GM21529 (cell line): Measurements from ENCODE around the gene CCHCR1.

Experiments used
- ATAC-seq: cut with Tn5 transposase; IDR thresholded peaks from one replicate; pipeline ENCODE4 v1.9.1; 2021; ENCODE audit not compliant: unreplicated experiment

The CCHCR1 gene

GRCh38 chr6:31132806-31133205, 24.8 kb downstream of the CCHCR1 start:
- ATAC-seq, result no peak

GRCh38 chr6:31131595-31131994, 26.0 kb downstream of the CCHCR1 start:
- no peak for ATAC-seq

GRCh38 chr6:31130751-31131150, 26.9 kb downstream of the CCHCR1 start:
- no peak for ATAC-seq

DNA sequence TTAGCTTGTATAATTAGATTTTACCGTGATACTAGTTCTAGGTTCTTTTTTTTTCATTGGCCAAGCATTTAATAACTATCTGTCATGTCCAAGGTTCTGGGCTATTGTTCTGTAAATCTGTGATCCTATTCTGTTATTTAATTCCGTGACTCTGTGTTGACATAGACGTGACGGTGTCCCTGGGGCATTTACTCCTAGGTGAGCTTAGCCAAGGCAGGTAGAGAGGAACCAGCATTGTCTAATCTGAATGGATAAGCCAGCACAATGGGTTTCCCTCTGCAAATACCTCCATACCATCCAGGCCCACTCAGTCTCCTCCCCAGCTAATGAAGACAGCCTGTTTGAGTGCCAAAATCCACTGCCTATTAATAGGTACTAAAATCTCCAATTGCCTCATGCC, 28.5 kb downstream of the CCHCR1 start:
- ATAC-seq, result no peak

DNA sequence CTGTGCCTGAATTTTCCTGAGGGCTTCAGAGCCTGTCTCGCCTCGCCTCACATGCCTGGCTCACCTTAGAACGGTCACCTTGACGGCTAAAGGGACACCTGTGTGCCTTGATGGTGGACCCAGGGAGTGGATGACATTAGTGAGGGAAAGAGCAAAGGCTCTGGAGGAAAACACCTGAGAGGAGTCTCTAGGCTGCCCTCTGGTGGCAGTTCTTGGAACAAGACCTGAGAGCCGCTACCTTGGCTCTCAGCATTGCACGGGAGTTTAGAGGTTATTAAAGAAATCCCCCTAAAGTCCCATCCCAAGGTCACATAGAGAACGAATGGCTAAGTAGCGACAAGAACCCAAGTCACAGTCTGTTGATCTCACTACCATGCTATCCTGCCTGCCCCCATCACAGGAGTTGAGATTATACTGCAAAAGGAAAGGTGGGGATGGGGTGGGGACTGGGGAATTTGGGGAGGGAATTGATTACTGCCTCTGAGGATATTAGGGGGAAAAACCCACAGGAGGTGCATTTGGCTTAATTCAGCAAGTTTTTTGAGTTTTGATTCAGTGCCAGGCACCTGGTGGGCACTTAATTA, 29.4 kb downstream of the CCHCR1 start:
- ATAC-seq, result no peak

DNA sequence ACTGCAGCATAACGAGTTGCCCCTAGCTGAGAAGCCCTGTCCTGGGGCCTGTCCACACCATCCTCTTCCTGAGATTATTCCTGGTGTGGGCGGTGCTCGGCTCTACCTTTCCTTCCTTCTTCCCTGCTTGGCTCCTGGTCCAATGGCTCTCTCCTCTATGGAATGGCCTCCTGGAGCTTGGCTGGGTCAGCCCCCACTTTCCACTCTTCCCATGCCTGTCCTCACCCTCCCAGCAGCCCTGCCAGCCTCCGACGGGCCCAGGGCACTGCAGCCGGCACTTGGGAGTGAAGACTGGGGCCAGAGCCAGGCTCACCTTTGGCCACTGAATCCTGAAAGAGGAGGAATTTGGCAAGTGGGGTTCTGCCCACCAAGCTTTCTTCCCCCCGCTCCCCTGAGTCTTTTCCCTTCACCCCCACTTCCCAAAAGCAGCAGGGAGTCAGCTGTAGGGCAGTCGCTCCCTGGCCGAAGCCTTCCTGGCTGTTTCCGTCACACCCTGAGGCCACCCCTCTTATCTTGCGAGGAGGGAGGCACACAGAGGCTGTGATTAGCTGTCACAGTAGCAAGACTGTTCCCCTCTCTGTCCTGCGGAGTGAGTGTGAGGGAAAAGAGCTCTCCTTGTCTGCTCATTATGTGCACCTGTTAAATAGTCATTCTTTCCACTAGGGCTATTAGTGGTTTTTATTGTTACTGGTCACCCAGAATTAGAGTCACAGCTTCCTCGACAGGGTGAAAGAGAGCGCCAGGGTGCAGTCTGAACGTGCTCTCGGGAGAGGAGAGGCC, 31.0 kb downstream of the CCHCR1 start:
- ATAC-seq, result no peak

DNA sequence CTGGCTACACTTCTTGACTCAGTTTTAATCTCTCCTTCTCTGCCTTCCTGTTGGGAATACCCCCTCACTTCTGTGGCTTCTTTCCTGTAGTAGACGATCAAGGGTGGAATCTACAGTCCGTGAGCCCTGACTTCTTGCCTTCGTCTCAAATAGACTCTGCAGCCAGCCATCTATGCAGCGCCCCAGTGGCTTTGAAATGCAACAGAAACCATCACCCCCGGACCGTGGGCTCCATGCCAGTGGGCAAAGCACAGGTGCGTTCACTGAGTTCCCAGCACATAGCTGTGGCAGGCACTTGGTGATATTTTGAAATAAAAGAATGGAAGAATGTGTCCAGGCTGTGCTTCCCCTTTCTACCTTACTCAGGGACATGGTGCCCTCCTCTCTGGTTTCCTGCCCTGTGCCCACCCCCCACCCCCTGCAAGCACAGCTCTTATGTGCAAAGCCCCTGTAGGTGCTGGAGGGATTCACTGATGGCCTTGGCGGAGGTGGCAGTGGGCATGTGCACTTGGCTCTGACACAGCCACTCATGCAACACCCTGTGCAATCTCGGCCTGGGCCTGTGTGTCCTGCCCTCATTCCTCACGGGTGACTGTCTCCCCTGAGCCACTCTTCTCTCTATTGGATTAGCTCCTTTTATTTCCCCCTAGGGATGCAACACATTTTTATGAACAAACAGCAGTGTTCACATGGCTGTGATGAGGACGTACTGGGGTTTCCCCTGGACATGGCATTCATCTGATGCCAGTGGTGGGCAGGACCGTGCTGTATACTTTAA, 31.8 kb downstream of the CCHCR1 start:
- no peak for ATAC-seq

DNA sequence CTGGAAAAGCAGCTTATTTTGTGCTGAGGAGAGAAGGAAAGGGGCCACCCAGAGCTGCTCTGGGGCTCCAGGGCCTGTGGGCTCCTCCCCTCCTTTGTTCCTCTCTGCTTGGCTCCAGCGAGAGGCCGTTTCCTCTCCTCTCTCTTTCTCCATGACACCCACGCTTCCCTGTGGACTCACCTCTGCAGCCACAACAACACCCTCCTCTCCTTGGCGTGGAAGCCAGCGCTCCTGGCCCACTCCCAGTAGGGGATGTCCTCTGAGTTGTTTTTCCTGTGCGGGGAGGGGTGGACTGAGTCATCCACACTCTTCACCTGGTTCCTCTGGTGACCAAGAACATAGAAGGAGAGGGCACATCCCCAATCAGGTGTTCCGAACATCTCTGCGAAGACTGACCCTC, 32.4 kb downstream of the CCHCR1 start:
- ATAC-seq, result no peak

DNA sequence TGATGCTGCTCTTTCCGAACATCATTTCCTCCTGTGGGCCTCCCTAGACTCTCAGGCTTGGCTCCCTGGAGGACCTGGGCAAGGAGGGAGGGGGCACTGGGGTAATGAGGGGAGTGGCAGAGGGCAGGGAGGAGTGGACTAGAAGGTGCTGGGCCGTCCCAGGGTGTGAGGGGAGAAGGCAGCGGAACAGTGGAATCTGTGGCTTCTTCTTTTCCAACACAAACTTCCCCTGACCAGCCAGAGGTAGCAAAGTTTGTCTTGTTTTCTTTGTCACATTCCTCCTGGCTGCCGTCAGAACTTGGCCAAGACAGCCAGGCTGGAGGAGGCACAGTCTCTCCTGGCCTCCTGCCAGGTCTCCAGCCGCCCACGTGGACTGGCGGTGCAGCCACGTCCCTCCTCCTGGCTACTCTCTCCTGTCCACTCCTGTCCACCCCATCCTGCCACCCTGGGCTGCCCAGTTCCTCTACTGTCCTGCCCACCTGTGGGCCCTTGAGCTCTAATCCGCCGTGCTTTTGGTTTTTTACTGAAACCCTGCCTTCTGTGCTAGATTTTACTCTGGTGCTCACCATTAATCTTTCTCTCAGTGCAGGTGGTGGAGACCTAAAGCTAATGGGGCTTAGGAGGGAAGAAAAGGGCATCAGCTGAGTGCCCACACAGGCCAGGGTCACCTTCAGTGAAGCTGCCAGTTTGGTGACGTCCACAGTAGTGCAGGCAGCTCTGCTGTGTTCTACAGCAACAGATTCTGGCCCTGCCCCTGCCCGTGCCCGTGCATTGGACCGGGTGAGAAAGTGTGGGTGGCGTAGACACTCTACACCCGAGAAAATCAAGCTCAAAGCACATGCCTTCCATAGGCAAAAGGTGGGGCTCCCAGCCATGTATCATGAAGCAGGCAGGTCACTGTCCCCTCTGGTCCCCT, 34.6 kb downstream of the CCHCR1 start:
- no peak for ATAC-seq

DNA sequence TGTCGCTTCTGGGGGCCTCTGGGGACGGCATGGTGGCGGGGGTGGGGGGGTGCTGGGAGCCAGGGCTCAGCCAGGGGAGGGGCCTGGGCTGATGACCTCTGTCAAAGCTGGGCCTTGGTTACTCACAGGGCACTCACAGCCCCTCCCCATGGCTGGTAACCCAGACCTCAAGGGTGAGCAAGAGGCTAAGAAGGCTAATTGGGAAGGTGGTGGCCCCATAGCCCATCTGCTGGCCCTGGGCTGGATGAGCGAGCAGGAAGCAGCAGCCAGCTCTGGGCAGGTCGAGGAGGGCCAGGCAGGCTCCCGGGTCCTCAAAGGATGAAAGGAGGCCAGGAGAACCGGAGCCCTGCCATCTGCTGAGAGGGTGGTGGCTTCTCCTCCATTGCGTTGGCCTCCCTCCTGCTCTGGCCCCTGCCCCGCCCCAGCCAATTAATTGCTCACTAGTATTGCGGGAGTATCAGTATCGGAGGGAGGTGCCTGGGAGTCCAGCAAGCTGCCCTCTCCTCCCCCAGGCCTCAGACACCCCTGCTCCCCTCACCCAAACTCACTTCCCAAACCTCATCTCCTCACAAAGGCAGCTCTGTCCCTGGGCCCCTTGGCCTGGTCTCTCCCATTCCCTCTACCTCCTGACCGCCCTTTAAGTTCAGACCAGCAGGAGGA, 36.3 kb downstream of the CCHCR1 start:
- no peak for ATAC-seq

GRCh38 chr6:31120151-31120915, 37.3 kb downstream of the CCHCR1 start, which contains the start of gene CDSN:
Gene CDSN, minus strand, starts transcription at chr6:31120446. Its CDS starts 27 bp downstream, at chr6:31120419.
- no peak for ATAC-seq

GRCh38 chr6:31118178-31118577, 39.4 kb downstream of the CCHCR1 start:
- ATAC-seq, result no peak

DNA sequence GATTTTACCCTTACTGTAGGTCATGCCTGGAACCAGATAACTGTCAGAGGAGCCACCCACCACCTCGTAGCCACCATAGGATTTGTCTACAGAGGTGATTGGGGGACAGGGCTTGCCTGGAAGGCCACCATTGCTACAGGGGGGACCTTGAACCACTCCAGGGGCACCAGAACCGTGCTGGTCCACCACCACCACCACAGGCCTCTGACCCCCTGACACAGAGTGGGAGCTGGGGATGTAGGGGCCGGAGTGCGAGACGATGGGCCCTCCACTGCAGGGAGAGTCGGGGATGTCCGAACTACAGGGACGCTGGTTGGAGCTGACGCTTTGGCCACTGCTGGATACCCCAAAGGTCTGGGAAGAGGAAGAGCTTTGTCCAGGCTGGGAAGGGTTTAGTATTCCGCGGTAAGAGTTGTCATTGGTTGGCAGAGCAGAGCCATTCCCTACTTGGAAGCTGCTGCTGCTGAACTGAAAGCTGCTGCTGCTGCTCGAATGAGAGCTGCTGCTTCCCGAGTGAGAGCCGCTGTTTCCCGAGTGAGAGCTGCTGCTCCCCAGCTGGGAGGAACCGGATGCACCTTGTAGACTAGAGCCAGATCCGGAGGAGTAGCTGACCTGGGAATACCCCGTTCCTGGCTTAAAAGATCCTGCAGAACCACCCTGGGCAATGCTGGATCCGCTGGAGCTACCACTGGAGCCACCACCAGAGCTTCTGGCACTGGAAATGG, 40.8 kb downstream of the CCHCR1 start:
- ATAC-seq, result no peak

DNA sequence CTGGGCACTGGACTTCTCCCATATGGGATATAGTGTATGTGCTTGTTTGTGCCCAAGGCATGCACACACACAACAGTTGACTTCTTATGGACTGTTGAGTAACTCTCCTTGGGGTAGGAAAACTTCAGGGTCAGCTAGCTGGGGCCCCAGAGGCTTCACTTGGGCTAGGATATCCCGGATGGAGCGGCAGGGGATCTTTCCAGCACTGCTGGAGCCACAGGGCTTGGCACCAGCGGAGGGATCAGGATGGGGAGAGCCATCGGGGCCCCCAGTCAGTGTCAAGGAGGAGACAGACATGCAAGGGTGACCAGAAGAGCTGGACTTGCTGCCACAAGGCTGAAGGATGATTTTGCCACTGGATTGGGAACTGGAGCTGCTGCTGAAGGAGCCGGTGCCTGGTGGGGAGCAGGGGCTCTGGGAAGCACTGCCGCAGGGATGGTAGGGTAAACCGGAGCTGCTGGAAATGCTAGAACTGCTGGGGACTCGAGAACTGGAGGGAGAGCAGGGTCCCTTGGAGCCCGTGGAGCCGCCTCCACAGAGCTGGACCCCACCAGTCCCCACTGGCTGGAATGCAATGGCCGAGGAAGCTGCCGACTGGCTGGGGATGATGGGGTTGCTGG, 41.6 kb downstream of the CCHCR1 start:
- ATAC-seq, result no peak

- no peak for ATAC-seq
Measured at GRCh38 chr6:31114970-31115849, 42.4 kb downstream of the CCHCR1 start.

DNA sequence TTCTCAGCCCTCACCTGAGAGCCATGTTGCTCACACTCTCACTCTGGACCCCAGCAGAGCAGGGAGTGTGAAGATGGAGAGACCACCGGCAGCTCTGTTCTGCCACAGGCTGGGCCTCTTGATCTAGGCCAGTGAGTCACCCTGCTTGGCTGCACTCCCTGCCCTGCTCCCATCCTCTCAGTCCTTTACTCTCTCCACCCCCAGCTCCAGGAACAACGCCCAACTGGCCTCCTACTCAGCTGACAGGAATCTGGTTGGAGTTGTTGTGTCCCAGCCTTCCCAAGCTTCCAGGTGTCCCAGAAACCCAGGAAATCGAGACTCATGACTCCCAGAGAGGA, 43.1 kb downstream of the CCHCR1 start, which contains the start of gene PSORS1C1:
Gene PSORS1C1, plus strand, starts transcription at position 260 of the 338 bp plus-strand sequence. CDS start 14,833 bp downstream, outside the sequence.
- ATAC-seq, result no peak

- ATAC-seq, result no peak
Measured at GRCh38 chr6:31113861-31114540, 43.6 kb downstream of the CCHCR1 start.
